ENCODE data around the gene MPPED2. TPM values are rescaled to one million over a fixed set of nuclear protein-coding genes. Genes with fewer than 3 reads are reported as not detected.

The MPPED2 gene
- total RNA-seq, 1 experiment from 2014 or later, result 4.7 TPM

DNA sequence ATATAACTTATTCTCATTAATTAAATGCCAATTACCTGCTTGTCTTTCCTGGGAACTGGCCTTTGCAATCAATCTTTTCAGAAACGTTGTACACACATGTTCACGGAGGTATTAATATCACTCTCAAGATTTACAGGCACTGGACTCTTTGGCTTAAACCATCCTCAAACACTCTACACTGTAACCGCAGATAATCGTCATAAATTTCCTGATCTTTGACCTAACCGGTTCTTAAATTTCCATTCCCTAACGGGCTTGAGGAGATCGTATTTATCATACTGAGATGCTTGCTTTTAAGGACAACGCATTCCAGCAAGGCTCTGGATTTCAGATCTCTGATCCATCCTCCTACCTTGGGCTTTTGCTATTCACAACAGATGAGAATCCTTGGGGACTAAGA, 190.4 kb downstream of the MPPED2 start:
- Mint-ChIP-seq H3K4me1 (peaks cover 0 to 8% of the 10 kb centered on the region in 2 experiments; a peak in 2 of 4 replicates), H3K36me3 (ENCODE audit: insufficient read depth in 1 of 3, low read depth in 3 of 3) (no peaks in the 10 kb centered on the region), H3K9me3 (no peaks in the 10 kb centered on the region; a peak in 1 of 5 replicates), H3K27me3 (ENCODE audit: low read depth) (no peaks in the 10 kb centered on the region; the same call in 1 of the 2 replicates), H3K27ac (no peak overlapping the region), H3K4me3 (no peak overlapping the region)
- H2AFZ ChIP-seq (ENCODE audit: low read length), result no peak overlapping the region
- H3K18ac ChIP-seq (ENCODE audit: insufficient read length, low read depth, low read length), result no peak overlapping the region
- no peak overlapping the region for H2BK15ac ChIP-seq (ENCODE audit: low read depth, low read length)
- no peak overlapping the region for H2AK5ac ChIP-seq (ENCODE audit: insufficient read length, low read length)
- H3K4me2 ChIP-seq (ENCODE audit: insufficient read depth, insufficient read length, low read length), result no peak overlapping the region
- H4K20me1 ChIP-seq (ENCODE audit: control insufficient read depth, insufficient read depth, insufficient read length), result no peaks in the 10 kb centered on the region
- WGBS (ENCODE audit: extremely low coverage, insufficient read length, low lambda C conversion rate), result no CpG with 5 or more reads among the region's 8 CpGs
- H3K9ac ChIP-seq (ENCODE audit: extremely low read depth, insufficient read length, low read length), result no peak overlapping the region
- no peaks in the 10 kb centered on the region for H3K79me1 ChIP-seq (ENCODE audit: insufficient read depth, low read depth, low read length, poor library complexity, severe bottlenecking)
- no peak overlapping the region for H2BK12ac ChIP-seq (ENCODE audit: insufficient read length, low read depth, low read length)
- no peaks in the 10 kb centered on the region for H3K79me2 ChIP-seq (ENCODE audit: insufficient read depth, low read length)
- H3K4ac ChIP-seq (ENCODE audit: low read depth, low read length), result no peak overlapping the region
- no peaks in the 10 kb centered on the region for H3K4me1 ChIP-seq (ENCODE audit: insufficient read depth, low read length)
- H2BK5ac ChIP-seq (ENCODE audit: insufficient read length, low read length), result no peak overlapping the region
- no peak overlapping the region for H3K27ac ChIP-seq (ENCODE audit: insufficient read length, low read depth, low read length)
- H3K23me2 ChIP-seq (ENCODE audit: insufficient read length, low read depth, low read length, poor library complexity, severe bottlenecking), result no peaks in the 10 kb centered on the region
- H4K5ac ChIP-seq (ENCODE audit: insufficient read length, low read depth, low read length), result no peak overlapping the region
- H2BK20ac ChIP-seq (ENCODE audit: low read depth, low read length, poor library complexity, severe bottlenecking), result no peak overlapping the region
- TF ChIP-seq, protein P1, sequence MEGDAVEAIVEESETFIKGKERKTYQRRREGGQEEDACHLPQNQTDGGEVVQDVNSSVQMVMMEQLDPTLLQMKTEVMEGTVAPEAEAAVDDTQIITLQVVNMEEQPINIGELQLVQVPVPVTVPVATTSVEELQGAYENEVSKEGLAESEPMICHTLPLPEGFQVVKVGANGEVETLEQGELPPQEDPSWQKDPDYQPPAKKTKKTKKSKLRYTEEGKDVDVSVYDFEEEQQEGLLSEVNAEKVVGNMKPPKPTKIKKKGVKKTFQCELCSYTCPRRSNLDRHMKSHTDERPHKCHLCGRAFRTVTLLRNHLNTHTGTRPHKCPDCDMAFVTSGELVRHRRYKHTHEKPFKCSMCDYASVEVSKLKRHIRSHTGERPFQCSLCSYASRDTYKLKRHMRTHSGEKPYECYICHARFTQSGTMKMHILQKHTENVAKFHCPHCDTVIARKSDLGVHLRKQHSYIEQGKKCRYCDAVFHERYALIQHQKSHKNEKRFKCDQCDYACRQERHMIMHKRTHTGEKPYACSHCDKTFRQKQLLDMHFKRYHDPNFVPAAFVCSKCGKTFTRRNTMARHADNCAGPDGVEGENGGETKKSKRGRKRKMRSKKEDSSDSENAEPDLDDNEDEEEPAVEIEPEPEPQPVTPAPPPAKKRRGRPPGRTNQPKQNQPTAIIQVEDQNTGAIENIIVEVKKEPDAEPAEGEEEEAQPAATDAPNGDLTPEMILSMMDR (conservative IDR thresholded peaks at IDR 0.05), result no peak
- no peak overlapping the region for H3K56ac ChIP-seq (ENCODE audit: insufficient read length, low read depth, low read length)
- H3K23ac ChIP-seq (ENCODE audit: insufficient read length, low read depth, low read length), result no peak overlapping the region
- H3K9me3 ChIP-seq (ENCODE audit: control insufficient read depth, low read depth, low read length), result no peaks in the 10 kb centered on the region
- H3T11ph ChIP-seq (ENCODE audit: low read length), result no peak overlapping the region
- no peak overlapping the region for H4K91ac ChIP-seq (ENCODE audit: insufficient read length, low read depth, low read length)
- DNase-seq, result no peak
- H3K27me3 ChIP-seq (ENCODE audit: insufficient read depth, low read length), result no peaks in the 10 kb centered on the region
- no peak overlapping the region for H2BK120ac ChIP-seq (ENCODE audit: low read depth, low read length, poor library complexity, severe bottlenecking)
- H3K14ac ChIP-seq (ENCODE audit: insufficient read depth, low read length), result no peak overlapping the region
- no peak overlapping the region for H4K8ac ChIP-seq (replicated peaks; ENCODE audit: insufficient read length, low read depth, low read length)

All from H9 (cell line).